ENCODE data around the gene OGFOD3.

Gene OGFOD3

DNA sequence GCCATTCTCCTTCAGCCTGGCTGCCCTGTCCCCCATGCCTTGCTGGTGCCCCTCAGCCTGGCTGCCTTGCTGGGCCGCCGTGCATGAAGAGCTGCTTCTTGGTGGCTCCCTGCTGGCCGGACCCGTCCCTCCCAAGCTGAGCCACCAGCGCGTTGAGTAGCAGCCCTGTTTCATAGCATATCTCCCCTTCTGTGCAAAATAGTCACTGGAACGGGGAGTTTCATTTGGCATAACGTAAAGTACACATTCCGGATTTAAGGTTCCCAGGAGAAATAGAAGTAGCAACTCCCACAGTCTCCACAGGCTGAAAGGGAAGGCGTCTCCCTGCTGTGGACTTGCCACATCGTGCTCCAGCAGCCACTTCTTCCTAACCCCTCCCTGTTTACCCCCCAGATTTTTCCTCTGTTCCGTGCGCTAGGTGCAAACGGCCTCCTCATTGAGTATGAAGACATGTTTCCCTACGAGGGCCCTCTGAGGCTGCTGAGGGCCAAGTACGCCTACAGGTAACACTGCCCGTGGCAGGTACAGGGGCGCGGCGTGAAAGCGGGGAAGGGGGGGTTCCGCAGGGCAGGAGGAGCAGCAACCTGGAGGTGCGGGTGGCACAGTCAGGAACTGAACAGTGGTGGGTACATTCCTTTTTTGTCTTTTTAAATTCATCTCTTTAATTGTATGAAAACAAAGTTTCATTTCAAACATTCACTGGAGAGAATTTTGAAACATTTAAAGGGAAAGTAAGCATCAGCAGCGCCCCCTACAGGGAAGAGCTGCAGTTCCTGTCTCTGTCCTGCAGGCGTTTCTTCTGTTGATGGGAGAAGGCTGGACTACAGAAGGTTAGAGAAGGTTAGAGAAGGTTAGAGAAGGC lies 5.8 kb upstream of the OGFOD3 start:
- TF ChIP-seq, protein P1, sequence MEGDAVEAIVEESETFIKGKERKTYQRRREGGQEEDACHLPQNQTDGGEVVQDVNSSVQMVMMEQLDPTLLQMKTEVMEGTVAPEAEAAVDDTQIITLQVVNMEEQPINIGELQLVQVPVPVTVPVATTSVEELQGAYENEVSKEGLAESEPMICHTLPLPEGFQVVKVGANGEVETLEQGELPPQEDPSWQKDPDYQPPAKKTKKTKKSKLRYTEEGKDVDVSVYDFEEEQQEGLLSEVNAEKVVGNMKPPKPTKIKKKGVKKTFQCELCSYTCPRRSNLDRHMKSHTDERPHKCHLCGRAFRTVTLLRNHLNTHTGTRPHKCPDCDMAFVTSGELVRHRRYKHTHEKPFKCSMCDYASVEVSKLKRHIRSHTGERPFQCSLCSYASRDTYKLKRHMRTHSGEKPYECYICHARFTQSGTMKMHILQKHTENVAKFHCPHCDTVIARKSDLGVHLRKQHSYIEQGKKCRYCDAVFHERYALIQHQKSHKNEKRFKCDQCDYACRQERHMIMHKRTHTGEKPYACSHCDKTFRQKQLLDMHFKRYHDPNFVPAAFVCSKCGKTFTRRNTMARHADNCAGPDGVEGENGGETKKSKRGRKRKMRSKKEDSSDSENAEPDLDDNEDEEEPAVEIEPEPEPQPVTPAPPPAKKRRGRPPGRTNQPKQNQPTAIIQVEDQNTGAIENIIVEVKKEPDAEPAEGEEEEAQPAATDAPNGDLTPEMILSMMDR (IDR thresholded peaks at IDR 0.05; ENCODE audit: extremely low read depth, missing control alignments) = peak; percentile 52
- peak; percentile 69 for DNase-seq (ENCODE audit: low spot score)

DNA sequence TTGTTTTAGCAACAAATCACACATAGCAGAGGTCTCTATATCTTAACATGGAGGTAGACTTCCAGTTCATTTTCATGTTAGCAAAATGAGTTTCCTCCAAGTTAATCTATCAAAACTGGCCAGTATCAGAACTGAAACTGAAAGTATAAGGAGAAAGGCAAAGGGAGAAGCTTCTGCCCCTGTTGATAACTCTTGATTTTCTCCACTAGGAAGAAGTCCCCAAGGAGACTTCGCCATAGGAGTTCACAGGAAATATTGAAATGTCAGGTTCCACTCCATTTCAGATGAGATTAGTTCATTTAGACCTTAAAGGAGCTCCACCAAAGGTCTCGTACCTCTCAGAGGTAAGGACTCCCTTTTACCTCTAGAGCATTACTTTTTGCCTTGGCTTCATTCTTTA lies 1.2 kb upstream of the OGFOD3 start:
- no peak for DNase-seq (ENCODE audit: low spot score)
- TF ChIP-seq, protein P1 (IDR thresholded peaks at IDR 0.05; ENCODE audit: extremely low read depth, missing control alignments) = no peak

DNA sequence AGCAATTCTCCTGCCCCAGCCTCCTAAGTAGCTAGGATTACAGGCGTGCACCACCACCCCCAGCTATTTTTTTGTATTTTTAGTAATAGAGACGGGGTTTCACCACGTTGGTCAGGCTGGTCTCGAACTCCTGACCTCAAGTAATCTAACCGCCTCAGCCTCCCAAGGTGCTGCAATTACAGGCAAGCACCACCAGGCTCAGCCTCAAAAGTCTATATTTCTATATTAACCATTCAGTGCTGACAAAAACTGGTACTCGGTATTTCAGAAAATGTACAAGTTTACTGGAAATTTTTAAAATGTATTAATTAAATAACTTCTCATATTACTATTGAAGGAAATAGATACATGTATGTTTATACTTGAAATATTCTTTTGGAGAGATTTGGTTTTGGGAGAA lies 1.6 kb downstream of the OGFOD3 start:
- TF ChIP-seq, protein P1 (IDR thresholded peaks at IDR 0.05; ENCODE audit: extremely low read depth, missing control alignments) = no peak
- no peak for DNase-seq (ENCODE audit: low spot score)

DNA sequence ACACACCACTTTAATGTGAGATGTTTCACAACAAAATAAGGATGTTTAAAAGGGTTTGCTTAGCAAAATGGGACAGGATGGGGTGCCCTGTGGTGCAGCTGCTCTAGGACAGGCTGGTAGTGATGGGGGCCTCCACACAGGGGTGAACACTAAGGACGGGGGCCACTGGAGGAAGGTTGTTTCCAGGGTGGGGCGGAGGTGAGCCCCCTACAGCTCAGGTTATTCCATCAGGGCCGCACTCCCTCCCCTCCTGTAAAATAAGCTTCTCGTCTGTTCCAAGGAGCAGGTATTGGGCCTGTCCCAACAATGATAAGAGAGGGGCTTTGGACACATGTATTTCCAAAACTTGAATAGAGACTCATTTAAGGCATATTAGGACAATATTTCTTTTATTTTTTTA lies 2.1 kb downstream of the OGFOD3 start:
- TF ChIP-seq, protein P1 (IDR thresholded peaks at IDR 0.05; ENCODE audit: extremely low read depth, missing control alignments) = no peak
- no peak for DNase-seq (ENCODE audit: low spot score)

DNA sequence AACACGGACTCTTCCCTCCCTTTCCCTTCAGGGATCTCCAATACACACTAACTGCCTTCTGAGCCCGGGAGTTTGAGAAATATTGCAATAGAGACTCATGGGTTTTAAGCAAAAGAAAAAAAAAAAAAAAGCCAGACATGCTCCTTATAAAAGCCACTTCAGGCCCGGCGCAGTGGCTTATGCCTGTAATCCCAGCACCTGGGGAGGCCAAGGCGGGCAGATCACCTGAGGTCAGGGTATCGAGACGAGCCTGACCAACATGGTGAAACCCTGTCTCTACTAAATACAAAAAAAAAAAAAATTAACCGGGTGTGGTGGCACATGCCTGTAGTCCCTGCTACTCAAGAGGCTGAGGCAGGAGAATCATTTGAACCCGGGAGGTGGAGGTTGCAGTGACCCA lies 2.6 kb downstream of the OGFOD3 start:
- TF ChIP-seq, protein P1 (IDR thresholded peaks at IDR 0.05; ENCODE audit: extremely low read depth, missing control alignments) = no peak
- DNase-seq (ENCODE audit: low spot score) = no peak

DNA sequence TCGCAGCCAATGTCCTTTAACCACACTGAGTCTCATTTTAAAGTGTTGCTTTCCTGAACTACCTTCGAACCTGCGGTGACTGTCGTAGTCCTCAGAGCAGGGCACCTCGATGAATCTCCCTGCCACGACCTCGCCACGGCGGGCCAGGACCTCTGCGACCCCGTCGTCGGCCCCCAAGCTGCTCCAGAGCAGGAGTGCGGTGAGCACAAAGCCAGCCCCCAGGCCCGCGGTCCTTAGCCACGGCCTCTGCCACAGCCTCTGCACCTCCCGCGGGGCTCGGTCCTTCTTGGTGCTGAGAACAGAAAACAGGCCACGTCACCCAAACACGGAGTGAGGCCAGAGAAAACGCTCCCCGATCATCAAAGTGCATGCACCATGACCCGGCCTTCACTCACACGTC lies 3.0 kb downstream of the OGFOD3 start:
- TF ChIP-seq, protein P1 (IDR thresholded peaks at IDR 0.05; ENCODE audit: extremely low read depth, missing control alignments) = no peak
- DNase-seq (ENCODE audit: low spot score) = no peak

DNA sequence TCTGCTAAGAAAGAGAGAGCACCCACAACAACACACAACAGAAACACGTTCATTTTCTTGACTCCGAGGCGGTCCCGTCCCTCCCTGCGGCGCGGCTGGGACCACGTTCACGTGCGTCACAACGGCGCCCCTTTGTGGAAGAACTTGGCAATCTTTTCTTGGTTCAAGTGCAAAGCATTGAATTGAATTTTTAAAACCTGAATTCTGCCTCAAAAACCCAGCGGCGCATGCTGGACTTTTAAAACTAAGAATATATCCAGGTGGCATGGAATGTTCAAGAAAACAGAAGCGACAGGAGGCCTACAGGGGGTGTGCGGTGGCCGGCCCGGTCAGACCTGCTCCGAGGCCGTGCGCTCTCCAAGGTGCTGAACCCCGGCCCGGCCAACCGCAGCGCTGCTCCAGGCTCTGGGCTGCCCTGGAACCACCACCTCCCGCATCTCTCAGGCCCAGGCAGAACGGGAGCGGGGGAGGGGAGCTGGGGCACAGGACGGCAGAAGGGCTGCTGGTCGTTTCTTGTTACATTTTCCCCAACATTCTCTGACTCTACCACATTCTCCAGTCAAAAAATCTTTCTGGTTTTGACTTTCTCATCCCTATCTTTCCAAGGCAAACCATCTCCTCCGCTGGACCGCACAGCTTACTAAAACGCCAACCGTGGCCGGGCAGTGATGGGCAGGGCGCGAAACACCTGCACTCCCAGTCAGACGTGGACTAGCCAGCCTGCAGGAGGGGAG lies 3.7 kb downstream of the OGFOD3 start:
- DNase-seq (ENCODE audit: low spot score) = peak; percentile 85
- TF ChIP-seq, protein P1 (IDR thresholded peaks at IDR 0.05; ENCODE audit: extremely low read depth, missing control alignments) = peak; percentile 9

Data from GM20000 (cell line).